Panc1 (cell line): ENCODE measurements around the gene SETD1A. TPM values are rescaled to one million over a fixed set of nuclear protein-coding genes. Genes with fewer than 3 reads are reported as not detected.

Experiments used
- ATAC-seq: fragments of 200-7000 bp; cut with Tn5 transposase; 2 replicates; pipeline ENCODE4 v1.9.1; 2020; ENCODE audit warnings: mild to moderate bottlenecking, moderate library complexity
- BruUV-seq: library from RNA; stranded (reverse); fragments of 400-500 nt; replicated peaks from 2 replicates; lab custom pipeline; 2021; lab: Mats Ljungman, UMichigan
- CTCF ChIA-PET: fragments of 300-600 bp; sonication (Branson Sonifier 250); formaldehyde crosslinking; loops from one replicate; lab custom pipeline; 2022; ENCODE audit warnings: antibody characterized with exemption; lab: Charles Lee
- POLR2A ChIA-PET: fragments of 300-600 bp; sonication (Branson Sonifier 250); formaldehyde crosslinking; loops from one replicate; lab custom pipeline; 2022; ENCODE audit warnings: antibody characterized with exemption; lab: Charles Lee
- DNase-seq: peaks from one replicate; pipeline ENCODE4 v3.0.0-alpha.2; 2010; ENCODE audit warnings: low read depth, low spot score
- H3K27ac ChIP-seq: 2 replicates; pipeline ENCODE4 v1.5.1; 2011; ENCODE audit warnings: mild to moderate bottlenecking, low read length, inconsistent platforms
- H3K27me3 ChIP-seq: fragments of 200-500 bp; sonication (Bioruptor generic); 2 replicates; pipeline ENCODE4 v1.6.0; 2014; ENCODE audit warnings: low read length, inconsistent platforms; ENCODE audit not compliant: control insufficient read depth, insufficient read depth
- H3K36me3 ChIP-seq: fragments of 200-500 bp; sonication (Bioruptor generic); 2 replicates; pipeline ENCODE4 v1.5.1; 2014; ENCODE audit warnings: inconsistent platforms, mild to moderate bottlenecking, low read length, moderate library complexity; ENCODE audit not compliant: control insufficient read depth, insufficient read depth
- H3K4me1 ChIP-seq: 2 replicates; pipeline ENCODE4 v1.5.1; 2011; ENCODE audit warnings: inconsistent platforms, mild to moderate bottlenecking, low read length, moderate library complexity; ENCODE audit not compliant: control insufficient read depth, insufficient read depth
- H3K4me3 ChIP-seq, 2 experiments: 2 replicates each; pipeline ENCODE4 v1.5.1; 2011 to 2012; ENCODE audit warnings: low read depth in 2 of 2, low read length in 2 of 2, mild to moderate bottlenecking in 2 of 2, inconsistent platforms in 1 of 2, moderate library complexity in 1 of 2
- H3K9me3 ChIP-seq: fragments of 200-500 bp; sonication (Bioruptor generic); 2 replicates; pipeline ENCODE4 v1.5.1; 2014; ENCODE audit warnings: low read depth, mild to moderate bottlenecking, inconsistent platforms, low read length, moderate library complexity; ENCODE audit not compliant: control insufficient read depth, insufficient read depth
- POLR2AphosphoS5 ChIP-seq: IDR thresholded peaks from 2 replicates; pipeline ENCODE4 v1.6.1; 2012; ENCODE audit warnings: mild to moderate bottlenecking, low read depth, low read length, moderate library complexity
- REST ChIP-seq, 2 experiments: IDR thresholded peaks; 2 replicates each; pipeline ENCODE4 v1.6.1; 2011 to 2012; ENCODE audit warnings: low read depth in 2 of 2, control low read depth in 1 of 2, low read length in 1 of 2, mild to moderate bottlenecking in 1 of 2, moderate library complexity in 1 of 2; ENCODE audit not compliant: insufficient read depth in 1 of 2
- SIN3A ChIP-seq: IDR thresholded peaks from 2 replicates; pipeline ENCODE4 v1.6.1; 2012; ENCODE audit warnings: low read depth, mild to moderate bottlenecking, low read length, moderate library complexity, borderline replicate concordance; ENCODE audit not compliant: insufficient read depth
- TCF7L2 ChIP-seq: IDR thresholded peaks from 2 replicates; pipeline ENCODE4 v1.6.1; 2011; ENCODE audit warnings: mild to moderate bottlenecking, low read depth, low read length, inconsistent platforms
- in situ Hi-C: cut with HindIII; loops from 2 replicates; pipeline ENCODE4 v1.10.0; 2016; ENCODE audit warnings: low sequenced_read_pairs, low pct_unique_long_range_greater_than_20kb
- intact Hi-C: fragments of 100-400 bp; cut with micrococcal nuclease; formaldehyde crosslinking; loops from one replicate; pipeline ENCODE4 v1.10.0; 2022; ENCODE audit not compliant: unreplicated experiment
- total RNA-seq: library from RNA; stranded (reverse); gene quantifications from one replicate; pipeline ENCODE4 v1.2.1, GENCODE V29; 2021; ENCODE audit not compliant: unreplicated experiment
- TF ChIP-seq, protein P1 (sequence below): fragments of 450-650 bp; IDR thresholded peaks from 2 replicates; pipeline ENCODE4 v1.5.1; 2017; ENCODE audit warnings: mild to moderate bottlenecking

SETD1A gene
- total RNA-seq, 1 experiment from 2014 or later = 38.7 TPM

- CTCF ChIA-PET = no interaction called here
- in situ Hi-C loops = no loop called here
- intact Hi-C loops = no loop called here
- no peaks in the 10 kb centered on the region for H3K9me3 ChIP-seq
- no TSS peak for BruUV-seq
- no peak for ATAC-seq
- no peak for DNase-seq
- H3K36me3 ChIP-seq = peaks cover 3% of the 10 kb centered on the region; the same call in 1 of the 2 replicates
- no peak overlapping the region for H3K4me3 ChIP-seq
- no peak overlapping the region for H3K27ac ChIP-seq
- H3K27me3 ChIP-seq = no peaks in the 10 kb centered on the region
- POLR2A ChIA-PET = no interaction called here
- TF ChIP-seq REST (IDR thresholded peaks at IDR 0.05; ENCODE audit: insufficient read depth in 1 of 2, low read depth in 2 of 2, low read length in 1 of 2) (no peak), POLR2AphosphoS5 (no peak), SIN3A (no peak), TCF7L2 (no peak)
- H3K4me1 ChIP-seq = peaks cover 9% of the 10 kb centered on the region
Observed at GRCh38 chr16:30980434-30980833, 22.9 kb downstream of the SETD1A start.

DNA sequence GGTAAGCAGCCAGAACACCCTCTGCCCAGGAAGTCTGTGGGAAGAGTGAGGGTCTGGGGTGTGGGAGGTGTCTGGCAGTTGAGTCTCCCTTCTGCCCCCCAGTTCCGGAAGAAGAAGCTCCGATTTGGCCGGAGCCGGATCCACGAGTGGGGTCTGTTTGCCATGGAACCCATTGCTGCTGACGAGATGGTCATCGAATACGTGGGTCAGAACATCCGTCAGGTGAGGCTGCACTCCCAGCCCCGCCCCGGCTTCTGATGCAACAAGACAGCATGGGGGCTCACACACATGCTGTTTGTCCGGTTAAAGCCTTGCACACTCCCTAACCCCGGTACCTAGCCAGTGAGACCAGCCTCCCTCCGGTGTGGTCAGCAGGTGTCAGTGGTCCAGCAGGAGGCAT lies 23.4 kb downstream of the SETD1A start:
- ATAC-seq = no peak
- H3K4me1 ChIP-seq = peaks cover 9% of the 10 kb centered on the region
- no peak for TF ChIP-seq REST (IDR thresholded peaks at IDR 0.05; ENCODE audit: insufficient read depth in 1 of 2, low read depth in 2 of 2, low read length in 1 of 2)
- no peak for TF ChIP-seq TCF7L2
- TF ChIP-seq, protein P1, sequence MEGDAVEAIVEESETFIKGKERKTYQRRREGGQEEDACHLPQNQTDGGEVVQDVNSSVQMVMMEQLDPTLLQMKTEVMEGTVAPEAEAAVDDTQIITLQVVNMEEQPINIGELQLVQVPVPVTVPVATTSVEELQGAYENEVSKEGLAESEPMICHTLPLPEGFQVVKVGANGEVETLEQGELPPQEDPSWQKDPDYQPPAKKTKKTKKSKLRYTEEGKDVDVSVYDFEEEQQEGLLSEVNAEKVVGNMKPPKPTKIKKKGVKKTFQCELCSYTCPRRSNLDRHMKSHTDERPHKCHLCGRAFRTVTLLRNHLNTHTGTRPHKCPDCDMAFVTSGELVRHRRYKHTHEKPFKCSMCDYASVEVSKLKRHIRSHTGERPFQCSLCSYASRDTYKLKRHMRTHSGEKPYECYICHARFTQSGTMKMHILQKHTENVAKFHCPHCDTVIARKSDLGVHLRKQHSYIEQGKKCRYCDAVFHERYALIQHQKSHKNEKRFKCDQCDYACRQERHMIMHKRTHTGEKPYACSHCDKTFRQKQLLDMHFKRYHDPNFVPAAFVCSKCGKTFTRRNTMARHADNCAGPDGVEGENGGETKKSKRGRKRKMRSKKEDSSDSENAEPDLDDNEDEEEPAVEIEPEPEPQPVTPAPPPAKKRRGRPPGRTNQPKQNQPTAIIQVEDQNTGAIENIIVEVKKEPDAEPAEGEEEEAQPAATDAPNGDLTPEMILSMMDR = no peak
- no peak for TF ChIP-seq SIN3A
- no peak for TF ChIP-seq POLR2AphosphoS5
- no peak for DNase-seq
- in situ Hi-C loops (no loop called here), intact Hi-C loops (no loop called here)
- POLR2A ChIA-PET = interaction anchor here (0.6 kb wide), 1 partner anchor 412 kb away, joined by 3 read pairs; no protein-coding TSS in a partner anchor
- BruUV-seq = no TSS peak
- no peak overlapping the region for H3K4me3 ChIP-seq
- H3K27ac ChIP-seq = no peak overlapping the region
- CTCF ChIA-PET = no interaction called here
- no peaks in the 10 kb centered on the region for H3K9me3 ChIP-seq
- peaks cover 3% of the 10 kb centered on the region; the same call in 1 of the 2 replicates for H3K36me3 ChIP-seq
- H3K27me3 ChIP-seq = no peaks in the 10 kb centered on the region
